Measurements from ENCODE around the gene MINK1.
"Not testable (repeated sequence)": the region's sequence is repeated elsewhere in the genome, so short reads cannot be mapped to it uniquely, and the experiment has no call there.

Gene MINK1

DNA sequence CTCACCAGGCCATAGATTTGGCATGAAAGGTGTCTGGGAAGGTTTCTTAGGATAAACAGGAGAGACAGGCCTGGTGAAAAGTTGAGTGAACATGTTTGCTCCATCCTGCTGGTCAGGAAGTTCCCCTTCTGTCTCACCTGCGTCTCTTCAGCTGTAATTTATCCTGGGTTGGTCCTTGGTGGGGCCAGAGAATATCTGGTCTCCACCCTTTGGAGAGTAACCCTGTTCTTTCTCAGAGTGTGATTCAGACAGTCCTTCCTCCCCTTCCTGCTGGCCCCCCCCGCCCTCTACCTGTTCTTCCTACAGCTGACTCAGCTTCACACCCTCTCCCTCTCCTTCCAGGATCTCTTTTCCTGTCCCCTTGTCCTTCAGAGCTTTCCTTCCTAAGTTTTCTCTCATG, 17.1 kb downstream of the MINK1 start:
- DNase-seq: no peak

DNA sequence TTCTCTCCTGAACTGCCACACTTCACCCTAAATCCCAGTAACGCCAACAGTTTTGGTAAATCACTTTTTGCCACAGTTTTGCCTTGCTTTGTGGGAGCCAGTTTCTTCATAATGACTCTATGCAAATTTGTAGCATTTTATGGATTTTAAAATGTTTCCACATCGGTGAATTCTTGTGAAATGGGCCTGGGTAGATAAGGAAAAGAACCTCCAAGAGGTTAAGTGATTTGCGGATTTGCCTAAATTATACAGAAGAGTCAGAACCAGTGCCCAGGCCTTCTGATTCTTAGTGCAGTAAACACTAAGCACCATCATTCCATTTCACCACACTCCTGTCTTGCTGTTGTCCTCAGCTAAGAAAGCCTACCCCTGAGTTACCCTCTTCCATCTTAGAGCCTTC, 17.9 kb downstream of the MINK1 start:
- DNase-seq: no peak

DNA sequence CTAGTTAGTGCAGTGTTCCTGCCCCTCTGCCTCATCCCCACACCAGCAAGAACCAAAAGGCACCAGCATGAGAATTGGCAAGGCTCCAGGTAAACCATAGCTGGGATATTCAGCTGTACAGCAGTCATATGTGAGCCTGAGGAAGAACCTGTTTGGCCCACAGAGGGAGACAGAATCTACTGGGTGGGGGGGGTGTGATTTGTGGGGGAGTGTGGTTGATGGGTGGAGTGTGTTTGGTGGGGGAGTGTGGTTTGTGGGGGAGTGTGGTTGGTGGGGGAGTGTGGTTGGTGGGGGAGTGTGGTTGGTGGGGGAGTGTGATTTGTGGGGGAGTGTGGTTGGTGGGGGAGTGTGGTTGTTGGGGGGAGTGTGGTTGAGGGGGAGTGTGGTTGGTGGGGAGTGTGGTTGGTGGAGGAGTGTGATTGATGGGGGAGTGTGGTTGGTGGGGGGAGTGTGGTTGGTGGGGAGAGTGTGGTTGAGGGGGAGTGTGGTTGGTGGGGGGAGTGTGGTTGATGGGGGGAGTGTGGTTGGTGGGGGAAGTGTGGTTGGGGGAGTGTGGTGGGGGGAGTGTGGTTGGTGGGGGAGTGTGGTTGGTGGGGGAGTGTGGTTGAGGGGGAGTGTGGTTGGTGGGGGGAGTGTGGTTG, 19.5 kb downstream of the MINK1 start:
- DNase-seq: no peak

DNA sequence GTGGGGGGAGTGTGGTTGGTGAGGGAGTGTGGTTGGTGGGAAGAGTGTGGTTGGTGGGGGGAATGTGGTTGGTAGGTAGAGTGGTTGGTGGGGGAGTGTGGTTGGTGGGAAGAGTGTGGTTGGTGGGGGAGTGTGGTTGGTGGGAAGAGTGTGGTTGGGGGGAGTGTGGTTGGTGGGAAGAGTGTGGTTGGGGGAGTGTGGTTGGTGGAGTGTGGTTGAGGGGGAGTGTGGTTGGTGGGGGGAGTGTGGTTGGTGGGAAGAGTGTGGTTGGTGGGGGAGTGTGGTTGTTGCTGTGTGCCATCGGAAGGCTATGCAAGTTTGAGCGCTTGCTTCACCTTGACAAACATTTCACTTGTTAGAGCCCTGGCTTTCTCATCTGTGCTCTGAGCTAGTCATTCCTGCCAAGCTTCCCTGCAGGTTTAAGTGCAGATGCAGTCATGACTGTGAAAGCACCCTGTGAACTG, 20.1 kb downstream of the MINK1 start:
- DNase-seq: no peak

DNA sequence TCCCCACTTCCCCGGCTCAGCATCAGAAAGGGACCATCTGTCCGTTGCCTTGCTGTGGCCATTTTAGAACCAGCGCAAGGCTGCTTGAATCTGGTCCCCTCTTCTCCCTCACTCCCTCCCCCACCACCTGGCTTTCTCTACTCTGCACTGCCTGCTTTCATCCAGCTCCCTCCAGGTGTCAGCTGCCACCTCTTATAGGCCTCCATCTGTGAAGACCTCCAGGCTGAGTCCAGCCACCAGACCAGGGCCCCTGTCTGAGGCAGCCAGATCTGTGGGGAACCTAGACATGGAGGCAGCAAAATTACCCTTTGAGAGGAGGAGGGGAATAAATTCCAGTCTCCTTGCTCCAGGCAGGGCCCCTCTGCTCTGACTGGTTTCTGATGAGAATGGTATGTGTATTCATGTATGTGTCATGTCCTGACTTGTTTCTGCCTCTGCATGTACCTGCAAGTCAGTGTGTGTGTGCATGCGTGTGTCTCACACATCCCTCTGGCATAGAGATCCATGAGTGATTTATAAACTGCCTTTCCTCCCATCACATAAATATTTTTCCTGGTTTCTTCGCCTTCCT, 21.1 kb downstream of the MINK1 start:
- no peak for DNase-seq

DNA sequence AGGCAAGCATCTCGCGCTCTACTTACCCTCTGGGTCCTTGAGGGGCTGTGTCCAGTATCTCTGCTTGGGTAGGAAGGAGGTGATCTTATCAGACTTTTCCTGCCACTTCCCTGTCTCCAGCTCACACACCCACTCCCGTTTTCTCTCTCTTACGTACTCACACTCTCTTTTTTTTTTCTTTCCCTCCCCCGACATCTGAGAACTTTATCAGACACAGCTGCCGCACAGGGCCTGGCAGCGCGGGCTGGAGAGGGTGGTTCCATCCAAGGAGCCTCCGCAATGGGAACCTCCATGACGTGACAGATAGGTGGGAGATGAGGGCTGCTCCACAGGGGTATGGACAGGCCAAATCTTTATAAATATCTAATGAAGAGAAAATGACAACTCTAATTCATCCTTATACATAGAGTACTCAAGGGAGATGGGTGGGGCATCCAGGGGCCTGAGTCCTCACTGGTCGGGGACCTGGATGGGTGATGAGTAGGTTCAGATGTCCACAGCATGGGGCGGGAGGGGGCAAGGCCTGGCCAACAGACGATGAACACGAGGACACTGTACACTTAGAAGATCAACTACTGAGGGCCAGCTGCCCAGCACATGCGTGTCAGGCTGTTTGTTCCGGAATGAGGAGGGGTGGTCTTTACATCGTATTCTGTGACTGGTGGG, 23.3 kb downstream of the MINK1 start:
- DNase-seq: no peak

DNA sequence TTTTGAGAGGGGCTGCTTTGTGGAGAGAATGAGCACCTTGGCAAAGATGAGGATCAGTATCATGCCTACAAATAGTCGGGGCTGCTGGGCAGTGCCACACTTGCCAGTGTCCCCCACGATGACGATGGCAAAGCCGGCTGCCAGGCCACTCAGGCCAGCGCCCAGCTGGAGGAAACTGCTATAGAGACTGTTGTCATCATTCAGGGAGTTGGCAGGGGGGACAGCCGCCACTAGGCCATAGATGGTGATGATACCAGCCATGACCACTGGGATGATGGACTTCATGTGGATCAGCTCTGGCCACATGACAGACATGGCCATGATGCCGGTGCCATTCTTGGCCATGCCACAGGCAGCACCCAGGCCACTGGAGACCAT, 23.8 kb downstream of the MINK1 start:
- no peak for DNase-seq

DNA sequence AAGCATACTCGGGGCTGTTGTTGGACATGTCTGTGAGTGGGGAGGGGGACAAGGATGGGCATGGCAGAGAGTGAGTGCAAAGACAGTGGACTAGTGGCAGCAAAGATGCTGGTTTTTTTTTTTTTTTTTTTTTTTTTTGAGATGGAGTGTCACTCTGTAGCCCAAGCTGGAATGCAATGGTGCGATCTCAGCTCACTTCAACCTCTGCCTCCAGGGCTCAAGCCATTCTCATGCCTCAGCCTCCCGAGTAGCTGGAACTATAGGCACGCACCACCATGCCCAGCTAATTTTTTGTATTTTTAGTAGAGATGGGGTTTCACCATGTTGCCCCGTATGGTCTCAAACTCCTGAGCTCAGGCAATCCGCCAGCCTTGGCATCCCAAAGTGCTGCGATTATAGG, 24.2 kb downstream of the MINK1 start:
- DNase-seq: not testable (repeated sequence)

DNA sequence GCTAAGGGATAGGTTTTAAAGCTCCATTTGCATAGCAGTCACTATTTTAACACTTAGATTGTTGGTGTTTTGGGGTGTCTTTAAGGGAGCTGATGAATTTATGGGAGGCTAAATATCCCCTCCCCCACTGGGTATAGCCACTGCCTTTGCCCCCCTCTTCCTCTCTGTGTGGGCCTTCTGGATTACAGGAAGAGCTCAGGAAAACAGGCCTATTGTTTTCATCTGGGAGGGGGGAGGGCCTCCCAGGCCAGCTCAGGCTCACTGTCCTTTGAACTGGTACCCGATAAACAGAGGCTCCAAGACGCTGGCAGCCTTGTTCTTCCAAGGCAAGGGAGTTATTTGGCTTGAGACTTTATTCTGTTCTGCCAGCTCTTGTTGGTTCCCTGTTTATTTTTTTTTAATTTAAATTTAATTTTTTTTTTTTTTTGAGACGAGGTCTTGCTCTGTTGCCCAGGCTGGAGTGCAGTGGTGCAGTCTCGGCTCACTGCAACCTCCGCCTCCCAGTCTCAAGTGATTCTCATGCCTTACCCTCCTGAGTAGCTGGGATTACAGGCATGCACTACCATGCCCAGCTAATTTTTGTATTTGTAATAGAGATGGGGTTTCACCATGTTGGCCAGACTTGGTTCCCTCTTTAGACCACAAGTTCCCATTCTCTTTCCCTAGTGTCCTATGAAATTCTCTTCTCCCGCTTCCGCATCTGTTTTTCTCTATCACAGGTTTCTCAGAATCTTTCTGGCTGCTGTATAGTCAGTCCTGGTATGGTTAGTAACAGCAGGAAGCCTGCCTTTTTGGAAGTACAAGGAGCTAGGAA, 25.1 kb downstream of the MINK1 start:
- DNase-seq: no peak

DNA sequence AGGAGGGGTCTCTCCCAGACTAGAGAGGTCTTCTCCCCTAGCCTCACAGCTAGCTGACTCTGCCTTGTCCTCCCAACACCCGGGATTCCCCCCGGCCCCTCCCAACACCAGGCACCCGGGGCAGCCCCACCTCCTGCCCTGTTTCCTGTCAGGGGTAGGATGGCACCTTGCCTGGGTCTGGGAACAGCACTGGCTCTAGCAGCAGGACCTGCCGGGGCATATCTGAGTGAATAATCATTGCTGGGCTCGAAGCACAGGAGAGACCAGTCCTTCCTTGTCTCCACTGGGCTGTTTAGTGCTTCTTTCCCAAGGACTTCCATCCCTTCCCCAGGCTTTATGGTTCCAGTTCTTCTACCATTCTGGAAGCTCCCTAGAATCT, 25.7 kb downstream of the MINK1 start:
- DNase-seq: no peak

DNA sequence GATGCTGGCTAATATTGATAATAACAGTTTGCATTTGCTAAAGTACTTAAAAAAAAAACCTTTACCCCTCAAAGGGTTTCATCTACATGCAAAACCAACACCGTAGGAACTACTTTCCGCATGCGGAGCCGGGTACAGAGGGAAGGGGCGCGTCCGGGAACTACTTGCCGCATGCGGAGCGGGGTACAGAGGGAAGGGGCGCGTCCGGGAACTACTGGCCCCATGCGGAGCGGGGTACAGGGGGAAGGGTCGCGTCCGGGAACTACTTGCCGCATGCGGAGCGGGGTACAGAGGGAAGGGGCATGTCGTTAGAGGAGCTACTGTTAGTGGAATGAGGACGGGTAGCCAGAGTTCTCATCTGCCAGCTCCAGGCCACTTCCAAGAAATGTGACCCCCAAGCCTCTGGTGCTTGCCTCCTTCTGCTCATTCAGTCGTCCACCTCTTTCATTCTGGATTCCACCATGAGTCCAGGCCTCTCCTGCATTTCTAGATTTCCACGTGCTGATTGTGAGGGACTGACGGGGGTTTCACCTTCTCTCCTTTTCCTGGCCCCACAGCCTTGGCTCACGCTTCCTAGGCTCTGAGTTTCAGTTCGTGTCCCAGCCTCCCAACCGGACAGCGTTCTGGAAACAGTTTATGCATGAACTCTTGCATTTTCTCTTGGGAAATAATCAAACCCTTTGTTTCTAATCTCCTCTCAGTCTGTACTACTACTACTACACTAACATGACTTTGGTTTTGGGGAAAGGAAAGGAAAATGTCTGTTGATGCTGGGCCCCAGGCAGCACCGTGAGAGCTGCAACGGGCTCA, 26.9 kb downstream of the MINK1 start:
- DNase-seq: no peak

DNA sequence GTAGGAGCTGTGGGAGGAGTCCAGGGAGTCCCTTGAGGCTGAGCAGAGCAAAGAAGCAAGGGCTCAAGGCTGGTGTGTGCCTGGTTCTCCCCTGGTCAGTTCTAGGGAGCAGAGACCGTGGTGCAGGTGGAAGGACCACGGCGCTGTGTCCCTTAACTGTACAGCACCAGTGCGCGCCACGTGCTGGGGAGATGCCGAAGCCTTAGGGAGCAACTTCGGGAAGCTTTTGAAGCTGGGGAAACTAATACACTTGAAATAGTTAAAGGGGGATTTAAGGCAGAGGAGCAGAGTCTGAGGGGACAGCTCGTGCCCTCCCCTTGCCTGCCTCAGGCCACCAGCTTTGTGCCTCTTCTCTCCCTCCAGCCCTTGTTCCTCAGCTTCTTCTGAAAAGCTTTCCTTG, 27.5 kb downstream of the MINK1 start:
- no peak for DNase-seq

DNA sequence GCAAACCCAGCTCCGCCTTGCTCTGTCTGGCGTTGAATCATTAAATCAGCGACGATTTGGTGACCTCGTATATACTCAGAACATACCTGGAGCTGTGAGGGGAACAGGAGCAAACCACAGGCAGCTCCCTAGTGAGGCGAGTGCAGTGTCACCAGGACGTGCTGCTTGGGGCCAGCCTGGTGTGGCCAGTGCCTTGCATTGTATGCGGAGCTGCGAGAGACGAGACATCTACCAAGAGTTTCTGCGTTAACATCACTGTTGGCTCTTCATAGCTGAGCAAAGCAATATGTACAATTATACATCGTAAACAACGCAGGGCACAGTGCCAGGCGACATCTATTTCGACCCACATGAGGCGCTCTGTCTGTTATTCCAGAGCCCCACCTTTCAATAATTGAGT, 27.9 kb downstream of the MINK1 start:
- DNase-seq: no peak

DNA sequence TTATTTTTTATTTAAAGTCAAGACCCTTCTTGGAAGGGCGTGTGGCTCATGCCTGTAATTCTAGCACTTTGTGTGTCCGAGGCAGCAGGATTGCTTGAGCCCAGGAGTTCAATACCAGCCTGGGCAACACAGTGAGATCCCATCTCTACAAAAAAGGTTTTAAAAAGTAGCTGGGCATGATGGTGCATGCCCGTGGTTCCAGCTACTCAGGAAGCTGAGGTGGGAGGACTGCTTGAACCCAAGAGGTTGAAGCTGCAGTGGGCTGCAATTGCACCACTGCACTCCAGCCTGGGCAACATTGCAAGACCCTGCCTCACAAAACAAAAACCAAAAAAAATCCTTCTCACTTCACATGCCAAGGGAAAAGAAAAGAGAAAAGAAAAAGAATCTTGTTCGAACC, 29.6 kb downstream of the MINK1 start:
- DNase-seq: no peak

DNA sequence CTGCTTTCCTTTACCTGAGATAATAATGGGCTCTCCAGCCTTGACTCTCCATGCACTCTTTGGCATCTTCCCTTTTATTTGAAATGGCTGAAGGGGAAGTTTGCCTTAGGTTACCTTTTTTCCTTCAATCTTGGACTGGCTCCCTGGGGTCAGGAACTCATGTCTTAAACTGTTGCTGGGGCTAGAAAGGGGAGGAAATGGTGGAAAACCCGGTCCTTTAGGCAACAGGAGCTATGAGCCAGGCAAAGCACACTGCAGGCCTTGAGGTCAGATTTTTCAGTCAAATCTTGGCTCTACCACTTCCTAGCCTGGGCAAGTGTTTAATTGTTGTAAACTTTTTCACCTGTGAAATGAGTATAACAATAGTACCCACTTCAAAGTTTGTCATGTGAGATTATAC, 30.2 kb downstream of the MINK1 start:
- DNase-seq: no peak

DNA sequence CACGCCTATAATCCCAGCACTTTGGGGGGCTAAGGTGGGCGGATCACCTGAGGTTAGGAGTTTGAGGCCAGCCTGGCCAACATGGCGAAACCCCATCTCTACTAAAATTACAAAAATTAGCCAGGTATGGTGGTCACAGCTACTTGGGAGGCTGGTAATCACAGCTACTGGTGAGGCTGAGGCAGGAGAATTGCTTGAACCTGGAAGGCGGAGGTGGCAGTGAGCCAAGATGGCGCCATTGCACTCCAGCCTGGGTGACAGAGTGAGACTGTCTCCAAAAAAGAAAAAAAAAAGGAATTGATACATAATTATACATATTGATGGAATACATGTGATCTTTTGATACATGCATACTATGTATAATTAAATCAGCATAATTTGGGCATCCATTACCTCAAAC, 34.4 kb downstream of the MINK1 start:
- not testable (repeated sequence) for DNase-seq

DNA sequence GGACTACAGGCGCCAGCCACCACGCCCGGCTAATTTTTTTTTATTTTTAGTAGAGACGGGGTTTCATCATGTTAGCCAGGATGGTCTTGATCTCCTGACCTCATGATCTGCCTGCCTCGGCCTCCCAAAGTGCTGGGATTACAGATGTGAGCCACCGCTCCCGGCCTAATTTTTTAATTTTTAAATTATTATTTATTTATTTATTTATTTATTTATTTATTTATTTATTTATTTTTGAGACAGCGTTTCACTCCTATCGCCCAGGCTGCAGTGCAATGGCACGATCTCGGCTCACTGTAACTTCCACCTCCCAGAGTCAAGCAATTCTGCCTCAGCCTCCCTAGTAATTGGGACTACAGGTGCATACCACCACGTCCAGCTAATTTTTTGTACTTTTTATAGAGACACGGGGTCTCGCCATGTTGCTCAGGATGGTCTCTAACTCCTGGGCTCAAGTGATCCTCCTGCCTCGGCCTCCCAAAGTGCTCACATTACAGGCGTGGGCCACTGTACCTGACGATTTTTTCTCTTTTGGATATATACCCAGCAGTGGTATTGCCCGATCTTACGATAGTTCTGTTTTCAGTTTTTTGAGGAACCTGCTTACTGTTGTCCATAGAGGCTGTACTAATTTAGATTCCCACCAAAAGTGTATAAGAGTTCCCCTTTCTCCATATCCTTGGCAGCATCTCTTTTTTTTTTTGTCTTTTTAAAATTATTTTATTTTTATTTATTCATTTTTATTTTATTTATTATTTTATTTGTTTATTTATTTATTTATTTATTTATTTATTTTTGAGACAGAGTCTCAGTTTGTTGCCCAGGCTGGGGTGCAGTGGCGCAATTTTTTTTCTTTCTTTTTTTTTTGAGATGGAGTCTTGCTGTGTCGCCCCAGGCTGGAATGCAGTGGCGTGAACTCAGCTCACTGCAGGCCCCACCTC, 36.2 kb downstream of the MINK1 start:
- not testable (repeated sequence) for DNase-seq

DNA sequence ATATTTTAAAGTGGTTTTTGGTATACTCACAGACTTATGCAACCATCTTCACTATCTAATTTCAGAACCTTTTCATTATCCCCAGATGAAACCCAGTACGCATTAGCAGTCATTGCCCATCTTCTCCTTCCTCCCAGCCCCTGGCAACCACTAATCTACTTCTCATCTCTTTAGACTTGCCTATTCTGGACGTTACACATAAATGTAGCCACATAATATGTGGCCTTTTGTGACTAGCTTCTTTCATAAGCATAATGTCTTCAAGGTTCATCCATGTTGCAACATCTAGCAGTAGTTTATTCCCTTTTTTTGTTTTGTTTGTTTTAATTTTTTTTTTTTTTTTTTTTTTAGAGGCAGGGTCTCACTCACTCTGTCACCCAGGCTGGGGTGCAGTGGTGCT, 37.7 kb downstream of the MINK1 start:
- no peak for DNase-seq

DNA sequence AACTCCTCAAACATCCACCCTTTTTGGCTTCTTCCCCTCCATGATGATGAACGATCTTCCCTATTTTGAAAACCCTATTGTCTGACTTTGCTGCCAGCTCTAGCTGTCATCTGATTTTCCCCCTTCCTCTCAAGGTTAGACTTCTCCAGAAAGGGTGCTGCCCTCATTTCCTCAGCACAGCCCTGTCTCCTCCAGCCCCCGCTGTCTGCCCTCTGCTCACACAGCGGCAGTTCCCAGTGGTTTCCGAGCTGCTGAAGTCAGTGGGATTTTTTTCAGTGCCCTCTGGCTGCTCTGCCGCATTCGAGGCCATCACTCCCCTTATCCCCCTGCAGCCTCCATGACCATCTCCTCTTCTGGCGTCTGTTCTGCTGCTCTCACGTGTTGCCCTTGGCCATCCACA, 39.6 kb downstream of the MINK1 start:
- no peak for DNase-seq

DNA sequence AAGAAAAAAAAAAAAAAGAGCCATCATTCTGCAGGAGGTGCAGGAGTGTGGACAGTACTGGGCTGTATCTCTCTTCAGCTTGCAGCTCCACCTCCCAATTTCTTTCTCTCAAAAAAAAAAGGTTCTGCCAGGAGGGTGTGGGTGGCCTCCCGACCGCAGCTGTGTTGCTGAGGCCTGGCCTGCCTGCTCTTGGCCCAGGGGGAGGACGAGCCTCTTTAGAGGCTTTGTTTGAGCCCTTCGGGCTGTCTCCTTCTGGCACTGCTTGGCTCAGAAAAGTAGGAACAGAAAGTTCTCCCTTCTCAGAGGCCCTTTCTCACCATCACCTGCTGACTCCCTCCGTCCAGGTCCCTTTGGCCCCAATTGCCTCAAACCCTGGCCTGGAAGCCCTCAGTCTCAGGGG, 43.9 kb downstream of the MINK1 start:
- no peak for DNase-seq

DNA sequence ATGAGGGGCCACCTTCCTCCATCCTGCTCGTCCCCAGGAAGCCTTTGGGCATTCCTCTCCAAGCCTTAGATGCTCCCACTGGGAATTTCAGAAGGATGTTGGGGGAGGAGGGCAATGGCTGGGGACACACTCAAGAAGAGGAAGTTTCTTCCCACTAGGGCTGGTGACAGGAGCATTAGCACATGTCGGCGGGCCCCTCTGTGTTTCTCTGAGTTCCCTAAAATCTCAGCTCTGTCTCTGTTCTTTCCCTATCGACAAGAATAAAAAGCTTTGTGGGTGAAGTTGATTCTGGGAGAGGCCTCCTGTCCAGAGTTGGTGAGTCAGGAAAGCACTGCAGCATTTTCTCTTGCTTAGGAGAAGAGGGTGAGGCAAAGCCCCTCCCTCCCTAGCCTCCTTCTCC, 46.5 kb downstream of the MINK1 start:
- no peak for DNase-seq

DNA sequence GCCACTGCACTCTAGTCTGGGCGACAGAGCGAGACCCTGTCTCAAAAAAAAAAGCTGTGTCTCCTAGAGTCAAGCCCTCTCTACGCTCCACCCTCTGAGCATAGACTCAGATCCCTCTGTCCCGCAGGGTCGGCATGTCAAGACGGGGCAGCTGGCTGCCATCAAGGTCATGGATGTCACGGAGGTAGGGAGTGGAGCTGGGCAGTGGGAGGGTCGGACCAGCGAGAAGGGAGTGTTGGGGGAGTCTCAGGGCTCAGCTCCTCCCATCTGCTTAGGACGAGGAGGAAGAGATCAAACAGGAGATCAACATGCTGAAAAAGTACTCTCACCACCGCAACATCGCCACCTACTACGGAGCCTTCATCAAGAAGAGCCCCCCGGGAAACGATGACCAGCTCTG, 47.7 kb downstream of the MINK1 start:
- DNase-seq: no peak
